ENCODE results near the gene RBKS. TPM values are rescaled to one million over a fixed set of nuclear protein-coding genes. Genes with fewer than 3 reads are reported as not detected.

Gene RBKS
- total RNA-seq, 2 experiments from 2014 or later, result 5.1 to 5.4 TPM

DNA sequence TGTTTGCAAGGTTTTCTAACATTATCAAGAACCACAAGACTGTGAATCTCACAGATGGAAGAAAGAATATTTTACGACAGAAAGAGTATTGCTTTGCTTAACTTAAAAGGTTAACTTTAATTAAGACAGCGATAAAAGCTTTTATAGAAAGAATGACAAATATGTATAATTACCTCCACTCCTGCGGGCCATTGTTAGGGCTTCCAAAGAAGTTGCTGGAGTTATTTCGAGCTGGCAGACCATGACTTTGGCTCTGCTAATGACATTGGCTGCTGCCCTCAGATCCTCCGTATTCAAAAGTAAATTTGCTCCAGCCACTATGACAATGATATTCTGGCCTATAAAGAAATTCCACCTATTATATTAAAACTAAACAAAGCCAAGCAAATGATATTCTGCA is 47.3 kb downstream of the RBKS start:
- H3K9me3 Mint-ChIP-seq, result no peaks in the 10 kb centered on the region
- no peaks in the 10 kb centered on the region for H3K36me3 Mint-ChIP-seq
- H3K4me3 Mint-ChIP-seq, result no peak overlapping the region
- DNase-seq, result no peak
- no peaks in the 10 kb centered on the region for H3K27me3 Mint-ChIP-seq
- no peak overlapping the region for H3K27ac Mint-ChIP-seq
- H3K4me1 Mint-ChIP-seq, result no peaks in the 10 kb centered on the region

DNA sequence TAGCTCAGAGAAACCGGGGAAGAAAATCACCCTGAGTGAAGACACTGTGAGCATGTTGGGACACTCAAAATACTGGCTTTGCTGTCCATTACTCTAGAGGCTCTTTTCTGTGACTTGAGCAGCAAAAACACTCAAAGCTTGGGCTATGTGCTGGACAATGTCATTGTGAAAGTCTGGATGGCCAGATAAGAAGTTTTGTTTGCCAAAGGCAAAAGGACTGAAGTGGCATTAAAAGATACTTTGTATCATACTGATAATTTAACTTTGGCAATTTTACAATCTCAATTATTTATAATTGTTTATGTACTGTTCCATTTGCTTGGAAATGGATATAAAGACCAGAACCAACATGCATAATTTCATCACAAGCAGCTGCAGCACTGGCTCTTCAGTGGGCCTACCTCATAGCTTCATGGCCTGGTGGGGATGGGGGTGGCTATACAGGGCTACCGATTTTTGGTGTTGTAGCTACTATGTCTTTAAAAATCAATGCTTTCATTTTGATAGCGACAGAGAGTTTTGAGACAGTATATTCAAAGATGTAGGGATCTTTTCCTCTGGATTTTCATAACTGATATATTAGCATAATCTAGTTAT is 51.1 kb downstream of the RBKS start:
- H3K9me3 Mint-ChIP-seq, result no peaks in the 10 kb centered on the region
- no peak overlapping the region for H3K4me3 Mint-ChIP-seq
- H3K27me3 Mint-ChIP-seq, result no peaks in the 10 kb centered on the region
- no peak for DNase-seq
- no peak overlapping the region for H3K27ac Mint-ChIP-seq
- H3K4me1 Mint-ChIP-seq, result no peaks in the 10 kb centered on the region
- peaks cover 2% of the 10 kb centered on the region for H3K36me3 Mint-ChIP-seq

DNA sequence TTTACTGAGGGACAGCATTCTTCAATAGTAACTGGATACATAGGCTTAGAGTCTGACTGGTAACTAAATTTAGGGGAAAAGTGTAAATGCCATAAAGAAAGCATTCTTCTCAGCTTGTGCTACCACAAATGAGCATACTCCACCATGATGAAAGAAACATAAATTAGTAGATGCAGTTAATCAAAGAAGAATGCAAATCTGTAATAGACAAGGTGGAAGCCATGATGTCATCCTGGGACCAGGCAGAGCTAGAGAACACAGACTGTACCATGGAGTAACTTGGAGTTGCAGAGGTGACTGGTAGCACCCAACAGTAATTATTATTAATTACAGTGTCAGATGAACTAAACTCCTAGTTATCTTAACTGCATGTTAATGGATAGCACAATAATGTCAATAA is 51.7 kb downstream of the RBKS start:
- DNase-seq, result no peak
- H3K27me3 Mint-ChIP-seq, result no peaks in the 10 kb centered on the region
- peaks cover 2% of the 10 kb centered on the region for H3K36me3 Mint-ChIP-seq
- no peaks in the 10 kb centered on the region for H3K9me3 Mint-ChIP-seq
- H3K4me3 Mint-ChIP-seq, result no peak overlapping the region
- no peaks in the 10 kb centered on the region for H3K4me1 Mint-ChIP-seq
- H3K27ac Mint-ChIP-seq, result no peak overlapping the region

GRCh38 chr2:27833931-27834330 is 56.3 kb downstream of the RBKS start:
- no peaks in the 10 kb centered on the region for H3K4me1 Mint-ChIP-seq

DNA sequence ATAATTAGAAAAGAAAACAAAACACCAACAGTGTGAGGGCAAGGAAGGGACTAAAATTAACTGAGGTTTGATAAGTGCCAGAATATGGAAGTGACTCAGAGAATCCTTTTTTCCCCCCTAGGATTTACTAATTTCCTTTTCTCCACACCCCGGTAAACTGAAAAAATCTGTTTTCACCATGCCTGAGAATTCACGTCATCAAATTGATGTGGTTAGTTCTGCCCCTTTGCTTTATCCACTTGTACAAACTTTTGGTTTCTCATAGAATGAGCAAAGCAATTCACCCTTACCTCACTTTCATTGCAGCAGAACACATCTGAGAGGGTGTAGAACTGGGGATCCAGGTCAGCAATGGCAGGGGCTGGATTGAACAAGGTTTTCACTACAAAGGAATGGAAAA is 57.8 kb downstream of the RBKS start:
- DNase-seq, result no peak
- no peaks in the 10 kb centered on the region for H3K9me3 Mint-ChIP-seq
- no peak overlapping the region for H3K4me3 Mint-ChIP-seq
- H3K4me1 Mint-ChIP-seq, result no peaks in the 10 kb centered on the region
- H3K27ac Mint-ChIP-seq, result no peak overlapping the region
- H3K36me3 Mint-ChIP-seq, result peaks cover 3% of the 10 kb centered on the region
- no peaks in the 10 kb centered on the region for H3K27me3 Mint-ChIP-seq

More at GRCh38 chr2:27833931-27834330, 56.3 kb downstream of the RBKS start:
- no peak for DNase-seq
- no peak overlapping the region for H3K4me3 Mint-ChIP-seq
- H3K9me3 Mint-ChIP-seq, result no peaks in the 10 kb centered on the region
- H3K36me3 Mint-ChIP-seq, result peaks cover 3% of the 10 kb centered on the region
- H3K27me3 Mint-ChIP-seq, result no peaks in the 10 kb centered on the region
- H3K27ac Mint-ChIP-seq, result no peak overlapping the region

DNA sequence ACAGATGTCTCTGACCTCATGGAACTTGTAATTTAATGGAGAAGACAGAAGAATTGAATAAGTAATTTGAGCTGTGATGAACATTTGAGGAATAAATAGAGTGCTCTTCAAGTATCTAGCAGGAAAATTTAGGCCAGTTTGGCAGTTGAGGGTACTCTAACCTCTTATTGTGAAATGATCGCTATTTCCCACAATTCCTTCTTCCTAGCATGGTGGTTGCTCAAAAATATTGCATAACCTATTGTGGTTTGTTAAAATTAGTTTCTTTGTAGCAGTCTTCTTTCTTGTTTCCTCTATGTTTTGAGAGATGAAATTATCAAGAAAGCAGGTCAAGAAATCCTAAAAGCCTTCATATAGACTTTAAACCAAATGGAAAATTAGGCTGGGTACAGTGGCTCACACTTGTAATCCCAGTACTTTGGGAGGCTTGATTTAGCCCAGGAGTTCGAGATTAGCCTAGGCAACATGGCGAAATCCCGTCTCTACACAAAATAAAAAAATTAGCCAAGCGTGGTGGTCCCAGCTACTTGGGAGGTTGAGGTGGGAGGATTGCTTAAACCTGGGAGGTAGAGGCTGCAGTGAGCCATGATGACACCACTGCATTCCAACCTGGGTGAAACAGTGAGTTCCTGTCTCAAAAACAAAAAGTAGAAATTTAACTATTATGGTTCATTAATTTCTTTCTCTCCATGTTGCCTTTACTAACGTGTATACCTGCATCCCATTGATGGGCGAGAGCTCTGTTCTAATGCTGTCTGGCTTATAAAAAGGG is 58.7 kb downstream of the RBKS start:
- Mint-ChIP-seq H3K4me1 (no peaks in the 10 kb centered on the region), H3K27ac (no peak overlapping the region), H3K27me3 (no peaks in the 10 kb centered on the region), H3K36me3 (peaks cover 1% of the 10 kb centered on the region), H3K9me3 (no peaks in the 10 kb centered on the region), H3K4me3 (no peak overlapping the region)
- DNase-seq, result no peak

- no peaks in the 10 kb centered on the region for H3K4me1 Mint-ChIP-seq
- H3K27ac Mint-ChIP-seq, result no peak overlapping the region
- no peaks in the 10 kb centered on the region for H3K27me3 Mint-ChIP-seq
- no peak overlapping the region for H3K4me3 Mint-ChIP-seq
- DNase-seq, result no peak
- H3K36me3 Mint-ChIP-seq, result peaks cover 1% of the 10 kb centered on the region
- no peaks in the 10 kb centered on the region for H3K9me3 Mint-ChIP-seq
Measured at GRCh38 chr2:27830656-27831055, 59.5 kb downstream of the RBKS start.

DNA sequence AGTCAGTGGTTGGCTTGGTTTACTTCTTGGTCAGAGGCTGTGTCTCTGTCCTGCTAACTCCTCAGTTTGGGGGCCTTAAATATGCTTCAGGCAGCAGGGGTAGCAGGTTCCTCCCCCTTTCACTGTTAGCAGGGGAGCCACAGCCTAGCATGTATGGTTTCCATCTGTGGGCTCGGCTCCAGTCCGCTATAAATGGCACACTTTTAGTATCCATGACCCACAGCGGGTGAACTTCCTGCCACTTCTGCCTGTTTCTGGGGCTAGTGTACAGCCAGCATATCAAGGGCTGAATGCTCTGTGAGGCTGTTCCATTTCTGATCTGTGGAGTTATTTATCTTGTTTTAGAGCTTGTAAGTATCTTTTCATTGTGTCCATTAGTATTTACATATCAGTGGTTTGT is 60.4 kb downstream of the RBKS start:
- no peak overlapping the region for H3K27ac Mint-ChIP-seq
- peaks cover 2% of the 10 kb centered on the region for H3K36me3 Mint-ChIP-seq
- H3K4me1 Mint-ChIP-seq, result no peaks in the 10 kb centered on the region
- no peaks in the 10 kb centered on the region for H3K27me3 Mint-ChIP-seq
- no peak for DNase-seq
- no peak overlapping the region for H3K4me3 Mint-ChIP-seq
- H3K9me3 Mint-ChIP-seq, result no peaks in the 10 kb centered on the region

- no peak for DNase-seq
Measured at GRCh38 chr2:27828305-27828704, 61.9 kb downstream of the RBKS start.

DNA sequence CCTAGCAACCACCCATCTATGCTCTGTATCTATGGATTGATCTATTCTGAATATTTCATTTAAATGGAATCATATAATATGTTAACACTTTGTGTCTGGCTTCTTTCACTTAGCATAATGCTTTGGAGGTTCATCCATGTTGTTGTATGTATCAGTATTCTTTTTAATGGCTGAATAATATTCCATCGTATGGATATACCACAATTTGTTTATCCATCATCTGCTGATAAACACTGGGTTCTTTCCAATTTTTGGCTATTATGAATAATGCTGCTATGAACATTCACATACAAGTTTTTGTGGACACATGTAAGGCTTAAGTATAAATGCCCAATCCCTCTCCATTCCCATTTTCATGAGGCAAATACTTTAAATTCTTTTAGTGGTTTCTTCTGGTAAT is 65.8 kb downstream of the RBKS start:
- Mint-ChIP-seq H3K27ac (no peak overlapping the region), H3K4me1 (no peaks in the 10 kb centered on the region), H3K4me3 (no peak overlapping the region), H3K36me3 (peaks cover 8% of the 10 kb centered on the region), H3K27me3 (no peaks in the 10 kb centered on the region), H3K9me3 (peaks cover 4% of the 10 kb centered on the region)
- no peak for DNase-seq

More at GRCh38 chr2:27828305-27828704, 61.9 kb downstream of the RBKS start:
- Mint-ChIP-seq H3K27me3 (no peaks in the 10 kb centered on the region), H3K36me3 (peaks cover 9% of the 10 kb centered on the region), H3K9me3 (peaks cover 4% of the 10 kb centered on the region), H3K27ac (no peak overlapping the region), H3K4me3 (no peak overlapping the region), H3K4me1 (no peaks in the 10 kb centered on the region)

DNA sequence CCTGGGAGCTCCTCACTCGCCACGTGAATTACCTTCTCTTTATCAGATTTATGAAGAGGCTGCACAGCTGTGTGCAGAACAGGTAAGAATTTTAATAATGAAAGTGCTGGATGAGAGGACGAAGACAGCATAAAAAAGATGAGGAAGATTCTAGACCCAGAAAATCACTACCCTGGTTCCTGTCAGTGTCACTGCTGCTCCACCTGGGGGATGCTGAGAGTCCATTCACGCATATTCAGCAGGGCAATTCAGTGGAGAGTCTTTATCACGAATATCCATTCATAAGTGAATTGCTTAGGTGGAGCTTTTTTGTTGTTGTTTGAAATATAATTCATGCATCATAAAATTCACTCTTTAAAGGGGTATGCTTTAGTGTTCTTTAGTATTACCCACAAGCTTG is 66.6 kb downstream of the RBKS start:
- no peaks in the 10 kb centered on the region for H3K27me3 Mint-ChIP-seq
- peaks cover 8% of the 10 kb centered on the region for H3K36me3 Mint-ChIP-seq
- H3K9me3 Mint-ChIP-seq, result peaks cover 4% of the 10 kb centered on the region
- DNase-seq, result no peak
- H3K4me3 Mint-ChIP-seq, result no peak overlapping the region
- no peak overlapping the region for H3K27ac Mint-ChIP-seq
- no peaks in the 10 kb centered on the region for H3K4me1 Mint-ChIP-seq

DNA sequence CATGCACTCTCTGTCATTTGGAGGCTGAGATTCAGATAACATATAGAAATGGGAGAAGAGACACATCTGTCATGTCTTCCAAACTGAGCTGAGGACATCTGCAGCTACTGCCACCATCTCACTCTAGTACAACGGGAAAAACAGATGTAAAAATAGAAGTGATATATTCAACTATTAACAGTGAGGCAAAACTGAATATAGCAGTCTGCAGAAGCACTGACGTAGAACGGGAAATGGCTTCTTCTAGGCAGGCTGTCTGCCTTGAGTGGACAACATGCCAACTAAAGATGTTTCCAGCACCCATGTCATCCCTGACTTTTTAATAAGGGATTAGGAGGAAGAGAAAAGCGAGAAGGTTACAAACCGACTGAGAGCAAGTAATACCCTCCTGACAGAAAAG is 67.1 kb downstream of the RBKS start:
- no peak for DNase-seq
- no peak overlapping the region for H3K4me3 Mint-ChIP-seq
- peaks cover 8% of the 10 kb centered on the region for H3K36me3 Mint-ChIP-seq
- no peak overlapping the region for H3K27ac Mint-ChIP-seq
- H3K27me3 Mint-ChIP-seq, result no peaks in the 10 kb centered on the region
- no peaks in the 10 kb centered on the region for H3K4me1 Mint-ChIP-seq
- peaks cover 4% of the 10 kb centered on the region for H3K9me3 Mint-ChIP-seq

GRCh38 chr2:27822049-27822448 is 68.1 kb downstream of the RBKS start:
- Mint-ChIP-seq H3K4me3 (no peak overlapping the region), H3K36me3 (peaks cover 10% of the 10 kb centered on the region), H3K9me3 (peaks cover 4% of the 10 kb centered on the region), H3K27me3 (no peaks in the 10 kb centered on the region), H3K4me1 (no peaks in the 10 kb centered on the region), H3K27ac (no peak overlapping the region)
- no peak for DNase-seq

GRCh38 chr2:27815860-27816438 is 74.2 kb downstream of the RBKS start:
- Mint-ChIP-seq H3K4me3 (no peak overlapping the region), H3K36me3 (peaks cover 5% of the 10 kb centered on the region), H3K27me3 (no peaks in the 10 kb centered on the region), H3K27ac (no peak overlapping the region), H3K9me3 (no peaks in the 10 kb centered on the region), H3K4me1 (no peaks in the 10 kb centered on the region)
- DNase-seq, result no peak

DNA sequence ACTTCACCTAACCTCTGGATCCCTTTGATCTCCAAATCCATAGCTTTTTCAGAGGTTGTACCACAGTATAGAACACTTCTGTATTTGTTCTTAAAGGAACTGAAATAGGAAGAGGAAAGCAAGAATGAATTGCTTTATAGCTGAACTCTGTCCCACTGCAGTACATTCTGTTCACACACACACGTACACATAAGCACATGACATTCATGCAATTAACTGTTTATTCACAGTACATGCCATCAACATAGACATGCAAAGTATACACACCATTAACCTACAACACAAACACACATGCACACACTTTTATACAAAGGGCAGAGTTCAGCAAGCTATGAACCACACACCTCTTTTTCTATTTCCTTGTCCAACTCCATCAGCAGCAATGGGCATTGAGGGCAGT is 75.4 kb downstream of the RBKS start:
- no peaks in the 10 kb centered on the region for H3K4me1 Mint-ChIP-seq

GRCh38 chr2:27811768-27812167 is 78.4 kb downstream of the RBKS start:
- Mint-ChIP-seq H3K9me3 (no peaks in the 10 kb centered on the region), H3K27ac (no peak overlapping the region), H3K4me3 (no peak overlapping the region), H3K27me3 (no peaks in the 10 kb centered on the region), H3K4me1 (no peaks in the 10 kb centered on the region), H3K36me3 (peaks cover 2% of the 10 kb centered on the region)
- no peak for DNase-seq

More for the DNA sequence above, 75.4 kb downstream of the RBKS start:
- no peak for DNase-seq
- H3K9me3 Mint-ChIP-seq, result no peaks in the 10 kb centered on the region
- H3K36me3 Mint-ChIP-seq, result peaks cover 5% of the 10 kb centered on the region
- H3K27me3 Mint-ChIP-seq, result no peaks in the 10 kb centered on the region
- H3K27ac Mint-ChIP-seq, result no peak overlapping the region
- no peak overlapping the region for H3K4me3 Mint-ChIP-seq

Measured in activated naive CD8-positive, alpha-beta T cell treated with anti-CD3 and anti-CD28 coated beads for 36 hours (primary cell).